ENCODE measurements around the gene HCRT.
A peak's percentile ranks its signal among the peaks of the same experiment; 100 is the strongest.

Gene HCRT

GRCh38 chr17:42197564-42198156, 12.4 kb upstream of the HCRT start:
- H3K4me1 ChIP-seq (ENCODE audit: insufficient read depth, insufficient read length) = no peaks in the 10 kb centered on the region
- DNase-seq (ENCODE audit: low read depth, low spot score) = no peak
- H3K9ac ChIP-seq (ENCODE audit: insufficient read length, low read depth) = no peak overlapping the region
- no peak overlapping the region for H3K4me3 ChIP-seq (ENCODE audit: insufficient read length, low read depth)
- no peaks in the 10 kb centered on the region for H3K9me3 ChIP-seq (ENCODE audit: insufficient read depth, low read length)
- TF ChIP-seq YY1 (IDR thresholded peaks at IDR 0.05; ENCODE audit: insufficient read depth, insufficient read length) (no peak), SUZ12 (IDR thresholded peaks at IDR 0.05; ENCODE audit: extremely low read depth, insufficient read depth, insufficient read length) (no peak), ZNF274 (IDR thresholded peaks at IDR 0.05; ENCODE audit: low read depth, low read length) (no peak)
- no peaks in the 10 kb centered on the region for H3K27me3 ChIP-seq (ENCODE audit: insufficient read depth, insufficient read length)
- no peaks in the 10 kb centered on the region for H3K36me3 ChIP-seq (ENCODE audit: insufficient read depth, insufficient read length, low read length)

GRCh38 chr17:42193969-42194899, 9.0 kb upstream of the HCRT start, which contains the start of gene GHDC:
GHDC (minus strand) TSS chr17:42194494; CDS start chr17:42193581, 913 bp downstream.
- H3K9me3 ChIP-seq (ENCODE audit: insufficient read depth, low read length) = no peaks in the 10 kb centered on the region
- H3K4me3 ChIP-seq (ENCODE audit: insufficient read length, low read depth) = peak within 1 kb of the TSS; percentile 50
- no peak for TF ChIP-seq ZNF274 (IDR thresholded peaks at IDR 0.05; ENCODE audit: low read depth, low read length)
- peak within 1 kb of the TSS; percentile 68 for H3K9ac ChIP-seq (ENCODE audit: insufficient read length, low read depth)
- no peaks in the 10 kb centered on the region for H3K36me3 ChIP-seq (ENCODE audit: insufficient read depth, insufficient read length, low read length)
- DNase-seq (ENCODE audit: low read depth, low spot score) = no peak
- H3K4me1 ChIP-seq (ENCODE audit: insufficient read depth, insufficient read length) = peaks cover 4% of the 10 kb centered on the region
- H3K27me3 ChIP-seq (ENCODE audit: insufficient read depth, insufficient read length) = no peaks in the 10 kb centered on the region

GRCh38 chr17:42193216-42193968, 8.1 kb upstream of the HCRT start:
- Histone ChIP-seq H3K9me3 (ENCODE audit: insufficient read depth, low read length) (no peaks in the 10 kb centered on the region), H3K36me3 (ENCODE audit: insufficient read depth, insufficient read length, low read length) (no peaks in the 10 kb centered on the region), H3K4me1 (ENCODE audit: insufficient read depth, insufficient read length) (peaks cover 4% of the 10 kb centered on the region), H3K9ac (ENCODE audit: insufficient read length, low read depth) (peak overlapping the region; percentile 33), H3K27me3 (ENCODE audit: insufficient read depth, insufficient read length) (no peaks in the 10 kb centered on the region), H3K4me3 (ENCODE audit: insufficient read length, low read depth) (peak overlapping the region; percentile 50)
- DNase-seq (ENCODE audit: low read depth, low spot score) = no peak
- TF ChIP-seq ZNF274 (IDR thresholded peaks at IDR 0.05; ENCODE audit: low read depth, low read length) (no peak), YY1 (IDR thresholded peaks at IDR 0.05; ENCODE audit: insufficient read depth, insufficient read length) (no peak), SUZ12 (IDR thresholded peaks at IDR 0.05; ENCODE audit: extremely low read depth, insufficient read depth, insufficient read length) (no peak)

- no peak overlapping the region for H3K4me3 ChIP-seq (ENCODE audit: insufficient read length, low read depth)
- no peak for DNase-seq (ENCODE audit: low read depth, low spot score)
- peaks cover 8% of the 10 kb centered on the region for H3K4me1 ChIP-seq (ENCODE audit: insufficient read depth, insufficient read length)
- H3K9ac ChIP-seq (ENCODE audit: insufficient read length, low read depth) = no peak overlapping the region
- H3K9me3 ChIP-seq (ENCODE audit: insufficient read depth, low read length) = no peaks in the 10 kb centered on the region
- H3K36me3 ChIP-seq (ENCODE audit: insufficient read depth, insufficient read length, low read length) = no peaks in the 10 kb centered on the region
- H3K27me3 ChIP-seq (ENCODE audit: insufficient read depth, insufficient read length) = no peaks in the 10 kb centered on the region
- TF ChIP-seq ZNF274 (IDR thresholded peaks at IDR 0.05; ENCODE audit: low read depth, low read length) = no peak
- no peak for TF ChIP-seq SUZ12 (IDR thresholded peaks at IDR 0.05; ENCODE audit: extremely low read depth, insufficient read depth, insufficient read length)
- TF ChIP-seq YY1 (IDR thresholded peaks at IDR 0.05; ENCODE audit: insufficient read depth, insufficient read length) = no peak
Observed at GRCh38 chr17:42192189-42193126, 7.2 kb upstream of the HCRT start.

- TF ChIP-seq SUZ12 (IDR thresholded peaks at IDR 0.05; ENCODE audit: extremely low read depth, insufficient read depth, insufficient read length) = no peak
- TF ChIP-seq YY1 (IDR thresholded peaks at IDR 0.05; ENCODE audit: insufficient read depth, insufficient read length) = no peak
- no peak for TF ChIP-seq ZNF274 (IDR thresholded peaks at IDR 0.05; ENCODE audit: low read depth, low read length)
- DNase-seq (ENCODE audit: low read depth, low spot score) = no peak
- H3K36me3 ChIP-seq (ENCODE audit: insufficient read depth, insufficient read length, low read length) = no peaks in the 10 kb centered on the region
Observed at GRCh38 chr17:42191275-42191608, 6.0 kb upstream of the HCRT start.

GRCh38 chr17:42190491-42191274, 5.4 kb upstream of the HCRT start:
- Histone ChIP-seq H3K4me3 (ENCODE audit: insufficient read length, low read depth) (no peak overlapping the region), H3K36me3 (ENCODE audit: insufficient read depth, insufficient read length, low read length) (no peaks in the 10 kb centered on the region), H3K27me3 (ENCODE audit: insufficient read depth, insufficient read length) (peaks cover 3% of the 10 kb centered on the region), H3K9me3 (ENCODE audit: insufficient read depth, low read length) (no peaks in the 10 kb centered on the region), H3K9ac (ENCODE audit: insufficient read length, low read depth) (no peak overlapping the region), H3K4me1 (ENCODE audit: insufficient read depth, insufficient read length) (peaks cover 10% of the 10 kb centered on the region)
- no peak for TF ChIP-seq YY1 (IDR thresholded peaks at IDR 0.05; ENCODE audit: insufficient read depth, insufficient read length)
- no peak for TF ChIP-seq SUZ12 (IDR thresholded peaks at IDR 0.05; ENCODE audit: extremely low read depth, insufficient read depth, insufficient read length)
- TF ChIP-seq ZNF274 (IDR thresholded peaks at IDR 0.05; ENCODE audit: low read depth, low read length) = no peak
- DNase-seq (ENCODE audit: low read depth, low spot score) = no peak

More at GRCh38 chr17:42191275-42191608, 6.0 kb upstream of the HCRT start:
- H3K9me3 ChIP-seq (ENCODE audit: insufficient read depth, low read length) = no peaks in the 10 kb centered on the region
- H3K27me3 ChIP-seq (ENCODE audit: insufficient read depth, insufficient read length) = no peaks in the 10 kb centered on the region
- no peak overlapping the region for H3K4me3 ChIP-seq (ENCODE audit: insufficient read length, low read depth)
- no peak overlapping the region for H3K9ac ChIP-seq (ENCODE audit: insufficient read length, low read depth)
- H3K4me1 ChIP-seq (ENCODE audit: insufficient read depth, insufficient read length) = peaks cover 8% of the 10 kb centered on the region

Measured in NT2/D1 (cell line).